ENCODE measurements around the gene RRM1.

DNA sequence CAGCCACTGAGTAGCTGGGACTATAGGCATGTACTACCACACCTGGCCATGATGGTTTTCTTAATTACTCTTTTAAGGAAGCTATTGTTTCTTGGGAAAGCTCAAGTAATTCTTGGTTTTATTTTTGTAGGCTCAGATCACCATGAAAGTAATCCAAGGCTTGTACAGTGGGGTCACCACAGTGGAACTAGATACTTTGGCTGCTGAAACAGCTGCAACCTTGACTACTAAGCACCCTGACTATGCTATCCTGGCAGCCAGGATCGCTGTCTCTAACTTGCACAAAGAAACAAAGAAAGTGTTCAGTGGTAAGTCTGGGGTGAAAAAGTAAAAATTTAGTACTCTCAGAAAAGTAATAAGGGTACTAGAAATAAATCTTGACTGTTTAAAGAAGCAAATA, 11.3 kb downstream of the RRM1 start:
- no peak for TF ChIP-seq TAF1 (IDR thresholded peaks at IDR 0.05; ENCODE audit: borderline replicate concordance, insufficient read depth, low read length)
- TF ChIP-seq, protein P1, sequence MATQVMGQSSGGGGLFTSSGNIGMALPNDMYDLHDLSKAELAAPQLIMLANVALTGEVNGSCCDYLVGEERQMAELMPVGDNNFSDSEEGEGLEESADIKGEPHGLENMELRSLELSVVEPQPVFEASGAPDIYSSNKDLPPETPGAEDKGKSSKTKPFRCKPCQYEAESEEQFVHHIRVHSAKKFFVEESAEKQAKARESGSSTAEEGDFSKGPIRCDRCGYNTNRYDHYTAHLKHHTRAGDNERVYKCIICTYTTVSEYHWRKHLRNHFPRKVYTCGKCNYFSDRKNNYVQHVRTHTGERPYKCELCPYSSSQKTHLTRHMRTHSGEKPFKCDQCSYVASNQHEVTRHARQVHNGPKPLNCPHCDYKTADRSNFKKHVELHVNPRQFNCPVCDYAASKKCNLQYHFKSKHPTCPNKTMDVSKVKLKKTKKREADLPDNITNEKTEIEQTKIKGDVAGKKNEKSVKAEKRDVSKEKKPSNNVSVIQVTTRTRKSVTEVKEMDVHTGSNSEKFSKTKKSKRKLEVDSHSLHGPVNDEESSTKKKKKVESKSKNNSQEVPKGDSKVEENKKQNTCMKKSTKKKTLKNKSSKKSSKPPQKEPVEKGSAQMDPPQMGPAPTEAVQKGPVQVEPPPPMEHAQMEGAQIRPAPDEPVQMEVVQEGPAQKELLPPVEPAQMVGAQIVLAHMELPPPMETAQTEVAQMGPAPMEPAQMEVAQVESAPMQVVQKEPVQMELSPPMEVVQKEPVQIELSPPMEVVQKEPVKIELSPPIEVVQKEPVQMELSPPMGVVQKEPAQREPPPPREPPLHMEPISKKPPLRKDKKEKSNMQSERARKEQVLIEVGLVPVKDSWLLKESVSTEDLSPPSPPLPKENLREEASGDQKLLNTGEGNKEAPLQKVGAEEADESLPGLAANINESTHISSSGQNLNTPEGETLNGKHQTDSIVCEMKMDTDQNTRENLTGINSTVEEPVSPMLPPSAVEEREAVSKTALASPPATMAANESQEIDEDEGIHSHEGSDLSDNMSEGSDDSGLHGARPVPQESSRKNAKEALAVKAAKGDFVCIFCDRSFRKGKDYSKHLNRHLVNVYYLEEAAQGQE (IDR thresholded peaks at IDR 0.05; ENCODE audit: insufficient read depth in 1 of 2, low read depth in 2 of 2, low read length in 2 of 2), result no peak
- no peak for TF ChIP-seq POLR2AphosphoS5 (IDR thresholded peaks at IDR 0.05; ENCODE audit: low read depth, low read length)

All from PFSK-1 (cell line).